K562 (cell line): ENCODE data around the gene NUB1. TPM values are rescaled to one million over a fixed set of nuclear protein-coding genes. Genes with fewer than 3 reads are reported as not detected.
A peak's percentile ranks its signal among the peaks of the same experiment; 100 is the strongest.

Source experiments
- ATF7 ChIP-seq: fragments of 450-650 bp; IDR thresholded peaks from 2 replicates; pipeline ENCODE4 v1.7.1; 2014; ENCODE audit warnings: mild to moderate bottlenecking, moderate library complexity
- DDX20 ChIP-seq: fragments of 450-650 bp; IDR thresholded peaks from 2 replicates; pipeline ENCODE4 v1.6.1; 2016; ENCODE audit warnings: missing genetic modification characterization, low read depth, mild to moderate bottlenecking, missing compliant biosample characterization, moderate library complexity
- EHMT2 ChIP-seq: fragments of 450-650 bp; IDR thresholded peaks from 2 replicates; pipeline ENCODE4 v1.6.1; 2018; ENCODE audit warnings: antibody characterized with exemption
- HNRNPH1 ChIP-seq: fragments of 200-400 bp; formaldehyde crosslinking; optimal IDR thresholded peaks from 2 replicates; pipeline ENCODE3; 2017; ENCODE audit warnings: low read depth, mild to moderate bottlenecking, low read length, moderate library complexity
- HSF4 ChIP-seq: fragments of 250-450 bp; sonication (Bioruptor Pico); IDR thresholded peaks from 2 replicates; pipeline ENCODE4 v2.1.2; 2022; ENCODE audit warnings: mild to moderate bottlenecking, moderate library complexity, borderline replicate concordance
- MTA3 ChIP-seq: fragments of 450-650 bp; formaldehyde crosslinking; IDR thresholded peaks from 2 replicates; pipeline ENCODE4 v1.6.1; 2017; ENCODE audit warnings: mild to moderate bottlenecking, borderline replicate concordance
- OTX1 ChIP-seq: fragments of 450-650 bp; formaldehyde crosslinking; IDR thresholded peaks from 2 replicates; pipeline ENCODE4 v1.4.0; 2022; ENCODE audit warnings: mild to moderate bottlenecking
- PCBP2 ChIP-seq: fragments of 200-400 bp; formaldehyde crosslinking; IDR thresholded peaks from 2 replicates; pipeline ENCODE4 v1.6.1; 2018; ENCODE audit warnings: low read length, low read depth, mild to moderate bottlenecking, moderate library complexity; ENCODE audit not compliant: poor library complexity, severe bottlenecking
- RBFOX2 ChIP-seq: fragments of 200-400 bp; formaldehyde crosslinking; IDR thresholded peaks from 2 replicates; pipeline ENCODE4 v1.6.1; 2017; ENCODE audit warnings: low read depth, mild to moderate bottlenecking, low read length, moderate library complexity
- RBM15 ChIP-seq: fragments of 200-400 bp; formaldehyde crosslinking; IDR thresholded peaks from 2 replicates; pipeline ENCODE4 v1.6.1; 2018; ENCODE audit warnings: mild to moderate bottlenecking, low read length, moderate library complexity; ENCODE audit not compliant: insufficient read depth
- RHOXF2B ChIP-seq: fragments of 250-450 bp; sonication (Bioruptor Pico); conservative IDR thresholded peaks from 2 replicates; pipeline ENCODE4 v1.5.1; 2021
- ZNF134 ChIP-seq: fragments of 250-450 bp; sonication (Bioruptor Pico); conservative IDR thresholded peaks from 2 replicates; pipeline ENCODE4 v1.4.0; 2020
- ZNF146 ChIP-seq: IDR thresholded peaks from one replicate; pipeline ENCODE4 v1.6.1; 2018; ENCODE audit warnings: missing compliant biosample characterization; ENCODE audit not compliant: unreplicated experiment
- ZNF24 ChIP-seq: fragments of 450-650 bp; IDR thresholded peaks from 2 replicates; pipeline ENCODE4 v1.6.1; 2016
- ZNF644 ChIP-seq: fragments of 200-800 bp; sonication (Bioruptor generic); IDR thresholded peaks from 2 replicates; pipeline ENCODE4 v1.6.1; 2016; ENCODE audit warnings: low read depth, missing genetic modification characterization, missing compliant biosample characterization
- ZNF76 ChIP-seq: fragments of 250-450 bp; sonication (Bioruptor Pico); IDR thresholded peaks from 2 replicates; pipeline ENCODE4 v1.4.0; 2020; ENCODE audit warnings: mild to moderate bottlenecking, moderate library complexity, borderline replicate concordance
- ZNF785 ChIP-seq: fragments of 250-450 bp; sonication (Bioruptor Pico); IDR thresholded peaks from 2 replicates; pipeline ENCODE4 v1.4.0; 2020; ENCODE audit warnings: mild to moderate bottlenecking
- polyA plus RNA-seq, 8 experiments: library from polyadenylated mRNA; depleted of rRNA in 4 of 8; stranded (reverse) in 5 of 8; unstranded in 3 of 8; fragments of >200 nt; fragmentation: Nextera tagmentation in 2 of 8; fragmentation: Illumina TruSeq in 1 of 8; extraction: Ambion mirVana in 2 of 8; extraction: Trizol in 1 of 8; gene quantifications; 2 replicates each; pipeline versions ENCODE4 v1.2.1 to v1.2.3, GENCODE V29; 2011 to 2014; ENCODE audit warnings: inconsistent platforms in 1 of 8, missing spikeins in 1 of 8
- total RNA-seq, 7 experiments: library from RNA; depleted of rRNA in 6 of 7; stranded (reverse); fragments of >200 nt in 6 of 7; fragmentation: Illumina TruSeq in 2 of 7; extraction: Trizol in 2 of 7; gene quantifications; 2 replicates each; pipeline versions ENCODE4 v1.2.1 to v1.2.3, GENCODE V29; 2011 to 2021; ENCODE audit warnings: low replicate concordance in 1 of 7
- TF ChIP-seq, protein P1 (sequence below), 3 experiments: IDR thresholded peaks in 2 of 3; conservative IDR thresholded peaks in 1 of 3; 2 replicates each; pipeline ENCODE4 v1.5.1; 2011 to 2012; ENCODE audit warnings: low read length in 3 of 3, mild to moderate bottlenecking in 3 of 3, control low read depth in 2 of 3, improper control_type of control experiment in 1 of 3, inconsistent platforms in 1 of 3, low read depth in 1 of 3, mixed read lengths in 1 of 3, moderate library complexity in 1 of 3; ENCODE audit not compliant: insufficient read depth in 2 of 3
- TF ChIP-seq, protein P2 (sequence below), 2 experiments: fragments of 450-650 bp in 1 of 2; IDR thresholded peaks; 2 replicates each; pipeline ENCODE4 v1.6.1; 2011 to 2017; ENCODE audit warnings: low read depth in 2 of 2, antibody characterized with exemption in 1 of 2, borderline replicate concordance in 1 of 2, low read length in 1 of 2, mild to moderate bottlenecking in 1 of 2, mixed read lengths in 1 of 2; ENCODE audit not compliant: control insufficient read depth in 1 of 2
- TF ChIP-seq, protein P3 (sequence below): sonication (generic); formaldehyde crosslinking; IDR thresholded peaks from 2 replicates; pipeline ENCODE4 v1.8.0; 2022; ENCODE audit warnings: mild to moderate bottlenecking, missing genetic modification reagents

Gene NUB1
- total and polyA plus RNA-seq, 9 of the 15 experiments (the other 6 are each of a cell fraction or from before 2014, with no cell fraction given), result 43.2 to 159 (median 85.2) TPM

DNA sequence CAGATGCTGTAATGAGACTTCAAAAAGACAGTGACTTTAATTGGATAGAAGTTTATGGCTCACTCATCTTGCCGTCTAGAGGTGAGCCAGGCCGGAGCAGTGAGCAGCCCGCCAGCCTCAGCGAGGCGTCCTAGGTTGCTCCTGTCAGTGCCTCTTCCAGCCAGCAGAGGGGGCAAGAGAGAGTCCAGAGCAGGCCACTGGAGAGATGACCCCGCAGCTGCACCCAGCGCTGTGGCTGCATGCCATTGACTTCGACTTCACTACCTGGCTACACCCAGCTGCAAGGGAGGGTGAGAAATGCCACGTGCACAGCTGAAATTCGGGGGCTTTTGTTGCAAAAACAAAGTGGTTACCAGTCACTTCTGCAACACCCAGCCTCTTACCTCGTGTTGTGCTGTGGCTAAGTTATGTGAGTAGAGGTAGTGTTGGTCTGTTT is 26.5 kb downstream of the NUB1 start (continued):
- 0 out of 2 replicates have a peak, but pooled peaks have one; percentile 12 for TF ChIP-seq RHOXF2B
- TF ChIP-seq ATF7, result 0 out of 2 replicates have a peak, but pooled peaks have one; percentile 36
- peak; percentile 78 for TF ChIP-seq ZNF134 (CRISPR knock-in tag)
- no peak for TF ChIP-seq HNRNPH1
- peak; percentile 49; the same call in 1 of the 2 replicates for TF ChIP-seq MTA3
- no peak for TF ChIP-seq HSF4 (CRISPR knock-in tag)
- no peak for TF ChIP-seq RBM15
- TF ChIP-seq, protein P1, sequence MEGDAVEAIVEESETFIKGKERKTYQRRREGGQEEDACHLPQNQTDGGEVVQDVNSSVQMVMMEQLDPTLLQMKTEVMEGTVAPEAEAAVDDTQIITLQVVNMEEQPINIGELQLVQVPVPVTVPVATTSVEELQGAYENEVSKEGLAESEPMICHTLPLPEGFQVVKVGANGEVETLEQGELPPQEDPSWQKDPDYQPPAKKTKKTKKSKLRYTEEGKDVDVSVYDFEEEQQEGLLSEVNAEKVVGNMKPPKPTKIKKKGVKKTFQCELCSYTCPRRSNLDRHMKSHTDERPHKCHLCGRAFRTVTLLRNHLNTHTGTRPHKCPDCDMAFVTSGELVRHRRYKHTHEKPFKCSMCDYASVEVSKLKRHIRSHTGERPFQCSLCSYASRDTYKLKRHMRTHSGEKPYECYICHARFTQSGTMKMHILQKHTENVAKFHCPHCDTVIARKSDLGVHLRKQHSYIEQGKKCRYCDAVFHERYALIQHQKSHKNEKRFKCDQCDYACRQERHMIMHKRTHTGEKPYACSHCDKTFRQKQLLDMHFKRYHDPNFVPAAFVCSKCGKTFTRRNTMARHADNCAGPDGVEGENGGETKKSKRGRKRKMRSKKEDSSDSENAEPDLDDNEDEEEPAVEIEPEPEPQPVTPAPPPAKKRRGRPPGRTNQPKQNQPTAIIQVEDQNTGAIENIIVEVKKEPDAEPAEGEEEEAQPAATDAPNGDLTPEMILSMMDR (IDR thresholded peaks at IDR 0.05 in 2 of 3, conservative IDR thresholded peaks at IDR 0.05 in 1 of 3; ENCODE audit: insufficient read depth in 2 of 3, low read depth in 1 of 3, low read length in 3 of 3), result peak; percentile 96 to 99 (median 98)
- no peak for TF ChIP-seq ZNF785 (CRISPR knock-in tag)
- TF ChIP-seq, protein P2, sequence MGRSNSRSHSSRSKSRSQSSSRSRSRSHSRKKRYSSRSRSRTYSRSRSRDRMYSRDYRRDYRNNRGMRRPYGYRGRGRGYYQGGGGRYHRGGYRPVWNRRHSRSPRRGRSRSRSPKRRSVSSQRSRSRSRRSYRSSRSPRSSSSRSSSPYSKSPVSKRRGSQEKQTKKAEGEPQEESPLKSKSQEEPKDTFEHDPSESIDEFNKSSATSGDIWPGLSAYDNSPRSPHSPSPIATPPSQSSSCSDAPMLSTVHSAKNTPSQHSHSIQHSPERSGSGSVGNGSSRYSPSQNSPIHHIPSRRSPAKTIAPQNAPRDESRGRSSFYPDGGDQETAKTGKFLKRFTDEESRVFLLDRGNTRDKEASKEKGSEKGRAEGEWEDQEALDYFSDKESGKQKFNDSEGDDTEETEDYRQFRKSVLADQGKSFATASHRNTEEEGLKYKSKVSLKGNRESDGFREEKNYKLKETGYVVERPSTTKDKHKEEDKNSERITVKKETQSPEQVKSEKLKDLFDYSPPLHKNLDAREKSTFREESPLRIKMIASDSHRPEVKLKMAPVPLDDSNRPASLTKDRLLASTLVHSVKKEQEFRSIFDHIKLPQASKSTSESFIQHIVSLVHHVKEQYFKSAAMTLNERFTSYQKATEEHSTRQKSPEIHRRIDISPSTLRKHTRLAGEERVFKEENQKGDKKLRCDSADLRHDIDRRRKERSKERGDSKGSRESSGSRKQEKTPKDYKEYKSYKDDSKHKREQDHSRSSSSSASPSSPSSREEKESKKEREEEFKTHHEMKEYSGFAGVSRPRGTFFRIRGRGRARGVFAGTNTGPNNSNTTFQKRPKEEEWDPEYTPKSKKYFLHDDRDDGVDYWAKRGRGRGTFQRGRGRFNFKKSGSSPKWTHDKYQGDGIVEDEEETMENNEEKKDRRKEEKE (IDR thresholded peaks at IDR 0.05; ENCODE audit: borderline replicate concordance in 1 of 2, control insufficient read depth in 1 of 2, low read depth in 2 of 2, low read length in 1 of 2), result no peak
- no peak for TF ChIP-seq ZNF76 (CRISPR knock-in tag)
- peak; percentile 37; the same call in 1 of the 2 replicates for TF ChIP-seq ZNF24
- TF ChIP-seq ZNF644 (tag), result no peak
- no peak for TF ChIP-seq ZNF146 (CRISPR knock-in tag)
- no peak for TF ChIP-seq PCBP2
- no peak for TF ChIP-seq OTX1 (CRISPR knock-in tag)
- no peak for TF ChIP-seq EHMT2
- TF ChIP-seq DDX20 (tag), result no peak
- TF ChIP-seq, protein P3, sequence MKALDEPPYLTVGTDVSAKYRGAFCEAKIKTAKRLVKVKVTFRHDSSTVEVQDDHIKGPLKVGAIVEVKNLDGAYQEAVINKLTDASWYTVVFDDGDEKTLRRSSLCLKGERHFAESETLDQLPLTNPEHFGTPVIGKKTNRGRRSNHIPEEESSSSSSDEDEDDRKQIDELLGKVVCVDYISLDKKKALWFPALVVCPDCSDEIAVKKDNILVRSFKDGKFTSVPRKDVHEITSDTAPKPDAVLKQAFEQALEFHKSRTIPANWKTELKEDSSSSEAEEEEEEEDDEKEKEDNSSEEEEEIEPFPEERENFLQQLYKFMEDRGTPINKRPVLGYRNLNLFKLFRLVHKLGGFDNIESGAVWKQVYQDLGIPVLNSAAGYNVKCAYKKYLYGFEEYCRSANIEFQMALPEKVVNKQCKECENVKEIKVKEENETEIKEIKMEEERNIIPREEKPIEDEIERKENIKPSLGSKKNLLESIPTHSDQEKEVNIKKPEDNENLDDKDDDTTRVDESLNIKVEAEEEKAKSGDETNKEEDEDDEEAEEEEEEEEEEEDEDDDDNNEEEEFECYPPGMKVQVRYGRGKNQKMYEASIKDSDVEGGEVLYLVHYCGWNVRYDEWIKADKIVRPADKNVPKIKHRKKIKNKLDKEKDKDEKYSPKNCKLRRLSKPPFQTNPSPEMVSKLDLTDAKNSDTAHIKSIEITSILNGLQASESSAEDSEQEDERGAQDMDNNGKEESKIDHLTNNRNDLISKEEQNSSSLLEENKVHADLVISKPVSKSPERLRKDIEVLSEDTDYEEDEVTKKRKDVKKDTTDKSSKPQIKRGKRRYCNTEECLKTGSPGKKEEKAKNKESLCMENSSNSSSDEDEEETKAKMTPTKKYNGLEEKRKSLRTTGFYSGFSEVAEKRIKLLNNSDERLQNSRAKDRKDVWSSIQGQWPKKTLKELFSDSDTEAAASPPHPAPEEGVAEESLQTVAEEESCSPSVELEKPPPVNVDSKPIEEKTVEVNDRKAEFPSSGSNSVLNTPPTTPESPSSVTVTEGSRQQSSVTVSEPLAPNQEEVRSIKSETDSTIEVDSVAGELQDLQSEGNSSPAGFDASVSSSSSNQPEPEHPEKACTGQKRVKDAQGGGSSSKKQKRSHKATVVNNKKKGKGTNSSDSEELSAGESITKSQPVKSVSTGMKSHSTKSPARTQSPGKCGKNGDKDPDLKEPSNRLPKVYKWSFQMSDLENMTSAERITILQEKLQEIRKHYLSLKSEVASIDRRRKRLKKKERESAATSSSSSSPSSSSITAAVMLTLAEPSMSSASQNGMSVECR (CRISPR knock-in tag), result no peak
- TF ChIP-seq RBFOX2, result no peak
